Osteocyte (in vitro differentiated cells): ENCODE measurements around the gene RBM39. TPM values are rescaled to one million over a fixed set of nuclear protein-coding genes. Genes with fewer than 3 reads are reported as not detected.

Experiments used
- DNase-seq: peaks from one replicate; pipeline ENCODE4 v3.0.0; 2021; ENCODE audit warnings: mixed read lengths; ENCODE audit not compliant: unreplicated experiment; ENCODE audit errors: extremely low spot score
- H3K27ac Mint-ChIP-seq: one replicate; pipeline ENCODE4 v1.8.0; 2021; ENCODE audit warnings: mild to moderate bottlenecking, mixed read lengths; ENCODE audit not compliant: unreplicated experiment
- H3K27me3 Mint-ChIP-seq: one replicate; pipeline ENCODE4 v1.8.0; 2021; ENCODE audit warnings: mixed read lengths; ENCODE audit not compliant: unreplicated experiment
- H3K36me3 Mint-ChIP-seq: one replicate; pipeline ENCODE4 v1.8.0; 2021; ENCODE audit warnings: mixed read lengths; ENCODE audit not compliant: unreplicated experiment
- H3K4me1 Mint-ChIP-seq: one replicate; pipeline ENCODE4 v1.8.0; 2021; ENCODE audit warnings: mixed read lengths; ENCODE audit not compliant: unreplicated experiment
- H3K4me3 Mint-ChIP-seq: one replicate; pipeline ENCODE4 v1.8.0; 2021; ENCODE audit warnings: mild to moderate bottlenecking, moderate library complexity, mixed read lengths; ENCODE audit not compliant: unreplicated experiment
- H3K9me3 Mint-ChIP-seq: one replicate; pipeline ENCODE4 v1.8.0; 2021; ENCODE audit warnings: mixed read lengths; ENCODE audit not compliant: unreplicated experiment
- total RNA-seq: library from RNA; stranded (reverse); gene quantifications from 2 replicates; pipeline ENCODE4 v1.2.1, GENCODE V29; 2021
- TF ChIP-seq, protein P1 (sequence below): fragments of 200-600 bp; sonication (generic); IDR thresholded peaks from 2 replicates; pipeline ENCODE4 v1.5.0; 2021; ENCODE audit warnings: antibody characterized with exemption, mild to moderate bottlenecking, moderate library complexity

The RBM39 gene
- total RNA-seq, 1 donor from 2014 or later: 329 TPM

DNA sequence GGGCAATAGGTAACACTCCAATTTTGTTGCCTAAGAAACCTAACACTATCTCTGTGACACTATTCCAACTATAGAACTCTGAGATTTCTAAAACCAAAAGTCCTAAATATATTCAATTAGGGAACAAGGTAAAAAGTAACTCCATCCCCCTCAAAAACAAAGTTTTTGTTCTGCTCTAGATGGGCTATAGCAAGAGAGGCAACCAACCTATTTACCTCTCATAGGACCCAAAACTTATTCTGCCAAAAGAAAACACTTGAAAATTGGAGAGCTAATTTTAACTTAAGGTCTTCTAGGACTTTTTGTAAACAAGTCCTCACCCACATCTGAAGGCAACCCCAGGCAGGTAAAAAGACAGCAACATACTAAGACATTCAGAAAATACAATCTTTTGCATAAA, 7.7 kb downstream of the RBM39 start:
- Mint-ChIP-seq H3K36me3 (peaks cover 55% of the 10 kb centered on the region), H3K27me3 (no peaks in the 10 kb centered on the region), H3K9me3 (no peaks in the 10 kb centered on the region), H3K4me1 (peaks cover 50% of the 10 kb centered on the region), H3K27ac (peak overlapping the region; percentile 16), H3K4me3 (no peak overlapping the region)
- TF ChIP-seq, protein P1, sequence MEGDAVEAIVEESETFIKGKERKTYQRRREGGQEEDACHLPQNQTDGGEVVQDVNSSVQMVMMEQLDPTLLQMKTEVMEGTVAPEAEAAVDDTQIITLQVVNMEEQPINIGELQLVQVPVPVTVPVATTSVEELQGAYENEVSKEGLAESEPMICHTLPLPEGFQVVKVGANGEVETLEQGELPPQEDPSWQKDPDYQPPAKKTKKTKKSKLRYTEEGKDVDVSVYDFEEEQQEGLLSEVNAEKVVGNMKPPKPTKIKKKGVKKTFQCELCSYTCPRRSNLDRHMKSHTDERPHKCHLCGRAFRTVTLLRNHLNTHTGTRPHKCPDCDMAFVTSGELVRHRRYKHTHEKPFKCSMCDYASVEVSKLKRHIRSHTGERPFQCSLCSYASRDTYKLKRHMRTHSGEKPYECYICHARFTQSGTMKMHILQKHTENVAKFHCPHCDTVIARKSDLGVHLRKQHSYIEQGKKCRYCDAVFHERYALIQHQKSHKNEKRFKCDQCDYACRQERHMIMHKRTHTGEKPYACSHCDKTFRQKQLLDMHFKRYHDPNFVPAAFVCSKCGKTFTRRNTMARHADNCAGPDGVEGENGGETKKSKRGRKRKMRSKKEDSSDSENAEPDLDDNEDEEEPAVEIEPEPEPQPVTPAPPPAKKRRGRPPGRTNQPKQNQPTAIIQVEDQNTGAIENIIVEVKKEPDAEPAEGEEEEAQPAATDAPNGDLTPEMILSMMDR: no peak
- DNase-seq: no peak

DNA sequence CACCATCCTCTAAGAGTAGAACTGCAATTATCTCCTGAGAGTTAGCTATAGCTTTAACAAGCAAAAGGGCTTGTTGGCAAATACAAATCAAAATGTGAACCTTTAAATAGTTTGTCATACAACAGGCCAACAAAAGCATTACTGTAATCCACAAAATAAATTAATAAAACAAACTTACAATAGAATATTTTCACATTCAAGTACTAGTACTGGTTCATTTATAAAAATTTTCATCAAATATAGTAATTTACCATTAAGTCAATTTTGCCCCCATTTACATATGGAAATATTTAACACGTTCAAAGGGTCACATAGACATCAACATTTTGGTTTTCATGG, 9.4 kb downstream of the RBM39 start:
- Mint-ChIP-seq H3K9me3 (no peaks in the 10 kb centered on the region), H3K4me1 (peaks cover 40% of the 10 kb centered on the region), H3K27ac (no peak overlapping the region), H3K36me3 (peaks cover 44% of the 10 kb centered on the region), H3K4me3 (no peak overlapping the region), H3K27me3 (no peaks in the 10 kb centered on the region)
- TF ChIP-seq, protein P1: no peak
- no peak for DNase-seq

DNA sequence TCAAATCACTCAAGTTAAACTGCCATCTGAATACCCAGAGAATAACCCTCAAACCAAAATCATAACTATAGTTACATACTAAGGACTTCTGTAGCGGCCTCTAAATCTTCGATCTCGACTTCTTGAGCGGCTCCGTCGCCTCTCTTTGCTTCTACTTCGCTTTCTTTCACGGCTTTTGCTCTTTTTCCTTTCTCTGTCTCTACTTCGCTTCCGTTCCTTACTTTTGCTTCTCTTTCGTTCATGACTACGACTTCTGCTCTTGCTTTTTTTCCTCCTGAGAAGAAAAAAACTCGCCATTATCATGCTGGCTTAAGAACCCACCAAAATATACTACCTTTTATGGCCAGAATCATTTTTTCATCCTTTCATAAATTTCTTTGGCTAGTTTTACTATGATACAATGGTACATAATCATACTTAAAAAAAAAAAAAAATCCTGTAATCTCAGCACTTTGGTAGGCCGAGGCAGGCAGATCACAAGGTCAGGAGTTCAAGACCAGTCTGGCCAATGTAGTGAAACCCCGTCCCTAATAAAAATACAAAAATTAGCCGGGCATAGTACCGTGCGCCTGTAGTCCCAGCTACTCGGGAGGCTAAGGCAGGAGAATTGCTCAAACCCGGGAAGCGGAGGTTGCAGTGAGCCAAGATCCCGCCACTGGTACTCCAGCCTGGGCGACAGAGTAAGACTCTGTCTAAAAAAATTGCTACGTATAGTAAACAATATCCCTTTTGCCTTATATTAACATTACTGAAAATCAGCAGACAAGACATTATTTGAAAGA, 10.0 kb downstream of the RBM39 start:
- Mint-ChIP-seq H3K9me3 (no peaks in the 10 kb centered on the region), H3K27me3 (no peaks in the 10 kb centered on the region), H3K4me3 (no peak overlapping the region), H3K36me3 (peaks cover 44% of the 10 kb centered on the region), H3K4me1 (peaks cover 40% of the 10 kb centered on the region), H3K27ac (peak overlapping the region; percentile 19)
- TF ChIP-seq, protein P1: no peak
- DNase-seq: no peak

DNA sequence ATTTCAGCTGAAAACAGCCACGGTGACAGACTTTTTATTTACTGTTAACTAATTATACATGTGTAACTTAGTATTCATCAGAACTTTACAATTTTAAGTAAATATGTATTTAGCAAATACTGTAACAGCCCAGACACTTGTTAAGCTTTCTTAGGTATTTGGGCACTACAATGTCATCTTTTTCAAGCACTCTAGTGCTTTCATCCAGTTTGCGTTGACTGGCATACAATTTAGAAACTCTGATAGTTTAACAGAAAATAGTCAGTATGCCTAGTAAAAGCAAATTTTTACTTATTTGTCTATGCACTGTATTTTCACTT, 10.6 kb downstream of the RBM39 start:
- no peak for DNase-seq
- H3K4me1 Mint-ChIP-seq: peaks cover 40% of the 10 kb centered on the region
- no peak overlapping the region for H3K27ac Mint-ChIP-seq
- peaks cover 50% of the 10 kb centered on the region for H3K36me3 Mint-ChIP-seq
- no peaks in the 10 kb centered on the region for H3K27me3 Mint-ChIP-seq
- TF ChIP-seq, protein P1: no peak
- H3K9me3 Mint-ChIP-seq: no peaks in the 10 kb centered on the region
- H3K4me3 Mint-ChIP-seq: no peak overlapping the region

DNA sequence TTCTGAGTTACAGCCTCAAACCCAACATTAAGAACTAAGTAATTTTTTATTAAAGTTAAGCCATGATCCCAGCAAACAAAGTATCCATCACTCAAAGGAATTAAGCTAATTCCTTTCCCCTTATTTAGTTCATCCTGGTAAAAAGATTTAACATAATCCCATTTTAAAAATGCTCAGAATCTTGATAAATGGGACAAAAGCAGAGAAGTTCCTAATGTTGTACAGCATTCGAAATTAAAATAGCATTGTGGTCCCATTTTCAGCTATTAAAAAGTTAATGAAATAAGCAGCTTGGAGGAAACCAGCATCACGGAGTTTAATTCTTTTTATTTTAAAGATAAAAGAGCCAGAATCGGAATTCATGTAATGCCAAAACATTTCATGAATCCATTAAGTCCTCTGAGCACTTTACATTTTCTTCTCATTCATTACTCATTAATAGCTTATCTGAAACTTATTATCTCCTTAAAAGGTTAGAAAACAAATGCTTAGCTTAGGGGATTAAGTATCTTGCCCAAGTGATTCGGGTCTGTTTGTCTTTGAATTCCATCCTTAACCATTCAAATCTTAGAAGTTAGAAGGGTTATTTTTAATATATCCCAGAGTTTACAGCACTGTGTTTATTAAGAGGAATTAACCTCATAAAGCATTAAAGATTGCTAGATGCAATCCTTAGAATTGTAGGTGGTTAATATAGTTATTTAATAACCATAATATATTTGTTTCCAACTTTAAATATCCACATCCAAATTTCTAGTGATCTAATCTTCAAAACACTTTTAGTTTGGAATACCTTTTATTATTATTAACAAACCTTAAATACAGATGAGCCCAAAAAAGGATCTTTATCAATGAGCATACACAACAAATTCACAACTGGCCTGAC, 11.2 kb downstream of the RBM39 start:
- Mint-ChIP-seq H3K27ac (no peak overlapping the region), H3K36me3 (peaks cover 48% of the 10 kb centered on the region), H3K9me3 (no peaks in the 10 kb centered on the region), H3K4me1 (peaks cover 36% of the 10 kb centered on the region), H3K27me3 (no peaks in the 10 kb centered on the region), H3K4me3 (no peak overlapping the region)
- DNase-seq: no peak
- TF ChIP-seq, protein P1: no peak
